SU-DHL-6 (cell line): ENCODE measurements around the gene CSNK2B.

Experiments used
- H2AFZ ChIP-seq: fragments of 200-600 bp; sonication (generic); 2 replicates; pipeline ENCODE4 v1.6.1; 2014; ENCODE audit warnings: low read depth, mild to moderate bottlenecking, moderate library complexity, mixed read lengths, antibody characterized with exemption, low read length; ENCODE audit not compliant: severe bottlenecking
- H3F3A ChIP-seq: fragments of 200-600 bp; shearing (Covaris generic); 2 replicates; pipeline ENCODE4 v1.6.0; 2016; ENCODE audit warnings: antibody characterized with exemption, mild to moderate bottlenecking; ENCODE audit not compliant: insufficient read depth
- H3K27ac ChIP-seq: fragments of 200-600 bp; sonication (generic); 2 replicates; pipeline ENCODE4 v1.5.1; 2016; ENCODE audit warnings: low read depth, mild to moderate bottlenecking, low read length, moderate library complexity, mixed read lengths
- H3K27me3 ChIP-seq: fragments of 200-600 bp; sonication (generic), shearing (Covaris generic); 2 replicates; pipeline ENCODE4 v1.6.0; 2014; ENCODE audit warnings: mild to moderate bottlenecking, low read length
- H3K36me3 ChIP-seq: fragments of 200-600 bp; sonication (generic); 2 replicates; pipeline ENCODE4 v1.6.1; 2014; ENCODE audit warnings: mild to moderate bottlenecking, low read length, mixed read lengths
- H3K4me2 ChIP-seq: fragments of 300-600, 200-600 bp; shearing (Covaris generic), sonication (generic); 2 replicates; pipeline ENCODE4 v1.6.0; 2014; ENCODE audit warnings: low read length, low read depth, mild to moderate bottlenecking; ENCODE audit not compliant: poor library complexity, severe bottlenecking
- H3K4me3 ChIP-seq: fragments of 200-600 bp; sonication (generic); 2 replicates; pipeline ENCODE4 v1.5.1; 2014; ENCODE audit warnings: antibody characterized with exemption, low read length, mild to moderate bottlenecking, mixed read lengths; ENCODE audit not compliant: insufficient read depth, poor library complexity, severe bottlenecking
- H3K79me2 ChIP-seq: fragments of 200-600 bp; sonication (generic); 2 replicates; pipeline ENCODE4 v1.6.1; 2014; ENCODE audit warnings: mild to moderate bottlenecking, low read length, moderate library complexity; ENCODE audit not compliant: insufficient read depth
- H3K9ac ChIP-seq: fragments of 200-600 bp; sonication (generic); 2 replicates; pipeline ENCODE4 v1.7.0; 2014; ENCODE audit warnings: mild to moderate bottlenecking, low read length
- H3K9me2 ChIP-seq: fragments of 200-600 bp; sonication (generic); replicated peaks from 2 replicates; pipeline ENCODE4 v1.6.1; 2014; ENCODE audit warnings: low read length; ENCODE audit not compliant: insufficient read depth
- H3K9me3 ChIP-seq: fragments of 200-600 bp; sonication (generic); 2 replicates; pipeline ENCODE4 v1.6.1; 2014; ENCODE audit warnings: low read length, mixed read lengths; ENCODE audit not compliant: insufficient read depth
- H4K20me1 ChIP-seq: fragments of 200-600 bp; sonication (generic); 2 replicates; pipeline ENCODE4 v1.6.1; 2014; ENCODE audit warnings: low read depth, mild to moderate bottlenecking, antibody characterized with exemption, low read length, moderate library complexity, mixed read lengths
- CTCF ChIP-seq: fragments of 200-600 bp; sonication (generic); IDR thresholded peaks from one replicate; pipeline ENCODE4 v1.5.1; 2017; ENCODE audit warnings: antibody characterized with exemption, mild to moderate bottlenecking, low read length, moderate library complexity; ENCODE audit not compliant: insufficient read depth, poor library complexity, severe bottlenecking
- EZH2phosphoT487 ChIP-seq: fragments of 200-600 bp; sonication (generic), shearing (Covaris generic); conservative IDR thresholded peaks from 2 replicates; pipeline ENCODE4 v1.6.1; 2018; ENCODE audit warnings: mild to moderate bottlenecking, antibody characterized with exemption, low read length, moderate library complexity, mixed read lengths

CSNK2B gene

GRCh38 chr6:31620586-31621319 lies 45.1 kb upstream of the CSNK2B start, which contains the start of gene PRRC2A:
PRRC2A (plus strand) TSS chr6:31620715; CDS start chr6:31622790, 2,075 bp downstream.
- H3K36me3 ChIP-seq = peaks cover 38% of the 10 kb centered on the region
- H3K9me3 ChIP-seq = no peaks in the 10 kb centered on the region
- peak within 1 kb of the TSS; percentile 64 for H3K4me3 ChIP-seq
- H3K9me2 ChIP-seq = no peaks in the 10 kb centered on the region
- H2AFZ ChIP-seq = peak within 1 kb of the TSS; percentile 6
- H3K27ac ChIP-seq = peak within 1 kb of the TSS; percentile 86
- H3K79me2 ChIP-seq = peaks cover 48% of the 10 kb centered on the region
- peak within 1 kb of the TSS; percentile 83 for H3K9ac ChIP-seq
- peaks cover 25% of the 10 kb centered on the region for H3F3A ChIP-seq
- no peak for TF ChIP-seq CTCF
- no peak for TF ChIP-seq EZH2phosphoT487
- no peaks in the 10 kb centered on the region for H3K27me3 ChIP-seq
- H4K20me1 ChIP-seq = peaks cover 16% of the 10 kb centered on the region; the same call in 1 of the 2 replicates
- peak within 1 kb of the TSS; percentile 84 for H3K4me2 ChIP-seq

GRCh38 chr6:31621320-31621939 lies 44.5 kb upstream of the CSNK2B start:
- H3K9me3 ChIP-seq = no peaks in the 10 kb centered on the region
- H3K4me3 ChIP-seq = peak overlapping the region; percentile 64
- H2AFZ ChIP-seq = no peak overlapping the region
- H3F3A ChIP-seq = peaks cover 25% of the 10 kb centered on the region
- H3K9ac ChIP-seq = peak overlapping the region; percentile 83
- peaks cover 45% of the 10 kb centered on the region for H3K36me3 ChIP-seq
- H4K20me1 ChIP-seq = peaks cover 16% of the 10 kb centered on the region; the same call in 1 of the 2 replicates
- H3K79me2 ChIP-seq = peaks cover 50% of the 10 kb centered on the region
- TF ChIP-seq EZH2phosphoT487 = no peak
- no peak for TF ChIP-seq CTCF
- no peaks in the 10 kb centered on the region for H3K9me2 ChIP-seq
- peak overlapping the region; percentile 84 for H3K4me2 ChIP-seq
- H3K27ac ChIP-seq = peak overlapping the region; percentile 78
- H3K27me3 ChIP-seq = no peaks in the 10 kb centered on the region

GRCh38 chr6:31621991-31622390 lies 43.9 kb upstream of the CSNK2B start:
- Histone ChIP-seq H3K36me3 (peaks cover 50% of the 10 kb centered on the region), H3K9ac (peak overlapping the region; percentile 83), H3K4me3 (peak overlapping the region; percentile 64), H3K4me2 (peak overlapping the region; percentile 84), H3K27me3 (no peaks in the 10 kb centered on the region), H3K9me3 (no peaks in the 10 kb centered on the region), H3F3A (peaks cover 25% of the 10 kb centered on the region), H3K79me2 (peaks cover 56% of the 10 kb centered on the region), H4K20me1 (peaks cover 16% of the 10 kb centered on the region; the same call in 1 of the 2 replicates), H3K9me2 (no peaks in the 10 kb centered on the region), H2AFZ (no peak overlapping the region), H3K27ac (peak overlapping the region; percentile 78; the same call in 1 of the 2 replicates)
- TF ChIP-seq EZH2phosphoT487 = no peak
- TF ChIP-seq CTCF = no peak
